ENCODE results near the gene ANO1. TPM values are rescaled to one million over a fixed set of nuclear protein-coding genes. Genes with fewer than 3 reads are reported as not detected.

Gene ANO1
- total RNA-seq, 1 donor from 2014 or later: 7.9 TPM

- no peak for ATAC-seq
Measured at GRCh38 chr11:70054004-70054403, 24.1 kb upstream of the ANO1 start.

GRCh38 chr11:70055444-70055843, 22.7 kb upstream of the ANO1 start:
- ATAC-seq: no peak

- no peak for ATAC-seq
Measured at GRCh38 chr11:70057080-70057479, 21.0 kb upstream of the ANO1 start.

- no peak for ATAC-seq
Measured at GRCh38 chr11:70059971-70060370, 18.1 kb upstream of the ANO1 start.

- ATAC-seq: no peak
Measured at GRCh38 chr11:70060611-70061293, 17.4 kb upstream of the ANO1 start.

- no peak for ATAC-seq
Measured at GRCh38 chr11:70061734-70062133, 16.4 kb upstream of the ANO1 start.

- no peak for ATAC-seq
Measured at GRCh38 chr11:70063121-70063520, 15.0 kb upstream of the ANO1 start.

- peak; percentile 81 for ATAC-seq
Measured at GRCh38 chr11:70063555-70063954, 14.6 kb upstream of the ANO1 start.

- ATAC-seq: no peak
Measured at GRCh38 chr11:70064008-70064725, 13.9 kb upstream of the ANO1 start.

GRCh38 chr11:70064726-70065317, 13.3 kb upstream of the ANO1 start:
- ATAC-seq: peak; percentile 63

GRCh38 chr11:70065318-70066135, 12.6 kb upstream of the ANO1 start:
- no peak for ATAC-seq

GRCh38 chr11:70066136-70066520, 12.0 kb upstream of the ANO1 start:
- ATAC-seq: no peak

GRCh38 chr11:70066628-70067027, 11.5 kb upstream of the ANO1 start:
- no peak for ATAC-seq

- ATAC-seq: no peak
Measured at GRCh38 chr11:70067036-70067435, 11.1 kb upstream of the ANO1 start.

- peak; percentile 42 for ATAC-seq
Measured at GRCh38 chr11:70067591-70068341, 10.4 kb upstream of the ANO1 start.

GRCh38 chr11:70068345-70068744, 9.8 kb upstream of the ANO1 start:
- no peak for ATAC-seq

GRCh38 chr11:70068950-70069349, 9.2 kb upstream of the ANO1 start:
- ATAC-seq: no peak

- no peak for ATAC-seq
Measured at GRCh38 chr11:70070706-70071105, 7.4 kb upstream of the ANO1 start.

GRCh38 chr11:70071996-70072395, 6.1 kb upstream of the ANO1 start:
- ATAC-seq: no peak

- ATAC-seq: no peak
Measured at GRCh38 chr11:70072461-70072860, 5.7 kb upstream of the ANO1 start.

- ATAC-seq: no peak
Measured at GRCh38 chr11:70072861-70073755, 5.0 kb upstream of the ANO1 start.
